HEK293 (cell line): Measurements from ENCODE around the gene MDM4.
"Not testable (repeated sequence)": the region's sequence is repeated elsewhere in the genome, so short reads cannot be mapped to it uniquely, and the experiment has no call there.

Experiments
- CTCF ChIA-PET: fragments of 350-600 bp; formaldehyde crosslinking; extraction: SDS; loops from one replicate; lab custom pipeline; 2021; ENCODE audit warnings: antibody characterized with exemption; lab: Yijun Ruan, JAX
- POLR2A ChIA-PET: fragments of 300-600 bp; formaldehyde crosslinking; extraction: SDS; loops from one replicate; lab custom pipeline; 2020; ENCODE audit warnings: antibody characterized with exemption, inconsistent platforms; lab: Yijun Ruan, JAX
- H3K27ac ChIP-seq: fragments of 200-500 bp; sonication (Bioruptor generic); 2 replicates; pipeline ENCODE4 v1.5.1; 2014; ENCODE audit warnings: low read depth, low read length, control low read depth, inconsistent platforms; ENCODE audit errors: extremely low read depth
- H3K36me3 ChIP-seq, 2 experiments: fragments of 200-500 bp in 1 of 2; sonication (Bioruptor generic) in 1 of 2; 1 replicate in 1 of 2; 2 replicates in 1 of 2; pipeline ENCODE4 v1.5.1; 2014 to 2017; ENCODE audit warnings: inconsistent platforms in 2 of 2, low read length in 2 of 2; ENCODE audit not compliant: control insufficient read depth in 2 of 2, insufficient read depth in 1 of 2
- H3K4me1 ChIP-seq: fragments of 200-500 bp; sonication (Bioruptor generic); 2 replicates; pipeline ENCODE4 v1.5.1; 2014; ENCODE audit warnings: mild to moderate bottlenecking, low read length, inconsistent platforms; ENCODE audit not compliant: control insufficient read depth, insufficient read depth
- H3K4me3 ChIP-seq: 2 replicates; pipeline ENCODE4 v1.5.1; 2011; ENCODE audit warnings: low read depth, mild to moderate bottlenecking, control low read depth, low read length, moderate library complexity
- H3K9me3 ChIP-seq: fragments of 200-500 bp; sonication (Bioruptor generic); 2 replicates; pipeline ENCODE4 v1.5.1; 2014; ENCODE audit warnings: low read depth, low read length, inconsistent platforms; ENCODE audit not compliant: control insufficient read depth, insufficient read depth
- ATF2 ChIP-seq: fragments of 450-650 bp; formaldehyde crosslinking; IDR thresholded peaks from 2 replicates; pipeline ENCODE4 v1.5.1; 2016; ENCODE audit warnings: missing biosample characterization, missing genetic modification characterization, low read depth
- GLIS1 ChIP-seq: fragments of 450-650 bp; formaldehyde crosslinking; IDR thresholded peaks from 2 replicates; pipeline ENCODE4 v1.5.1; 2016; ENCODE audit warnings: missing biosample characterization, missing genetic modification characterization
- KLF16 ChIP-seq: fragments of 450-650 bp; formaldehyde crosslinking; IDR thresholded peaks from 2 replicates; pipeline ENCODE4 v1.5.1; 2017; ENCODE audit warnings: missing biosample characterization, missing genetic modification characterization
- KLF7 ChIP-seq: fragments of 450-650 bp; formaldehyde crosslinking; IDR thresholded peaks from 2 replicates; pipeline ENCODE4 v1.5.1; 2016; ENCODE audit warnings: missing biosample characterization, missing genetic modification characterization, borderline replicate concordance
- MZF1 ChIP-seq: fragments of 450-650 bp; formaldehyde crosslinking; IDR thresholded peaks from 2 replicates; pipeline ENCODE4 v1.5.1; 2017; ENCODE audit warnings: missing biosample characterization, missing genetic modification characterization, borderline replicate concordance
- PRDM4 ChIP-seq: fragments of 450-650 bp; formaldehyde crosslinking; IDR thresholded peaks from 2 replicates; pipeline ENCODE4 v1.5.1; 2017; ENCODE audit warnings: missing biosample characterization, missing genetic modification characterization
- PRDM6 ChIP-seq: fragments of 450-650 bp; formaldehyde crosslinking; IDR thresholded peaks from 2 replicates; pipeline ENCODE4 v1.5.1; 2017; ENCODE audit warnings: missing biosample characterization, missing genetic modification characterization
- TSHZ1 ChIP-seq: fragments of 450-650 bp; formaldehyde crosslinking; IDR thresholded peaks from 2 replicates; pipeline ENCODE4 v1.5.1; 2016; ENCODE audit warnings: missing biosample characterization, missing genetic modification characterization, borderline replicate concordance
- YY2 ChIP-seq: fragments of 450-650 bp; formaldehyde crosslinking; IDR thresholded peaks from 2 replicates; pipeline ENCODE4 v1.5.1; 2016; ENCODE audit warnings: missing biosample characterization, missing genetic modification characterization
- ZBTB1 ChIP-seq: fragments of 450-650 bp; formaldehyde crosslinking; IDR thresholded peaks from 2 replicates; pipeline ENCODE4 v1.5.1; 2016; ENCODE audit warnings: missing biosample characterization, missing genetic modification characterization
- ZBTB17 ChIP-seq: fragments of 450-650 bp; formaldehyde crosslinking; IDR thresholded peaks from 2 replicates; pipeline ENCODE4 v1.5.1; 2016; ENCODE audit warnings: missing biosample characterization, missing genetic modification characterization
- ZBTB21 ChIP-seq: fragments of 450-650 bp; formaldehyde crosslinking; IDR thresholded peaks from 2 replicates; pipeline ENCODE4 v1.5.1; 2017; ENCODE audit warnings: missing biosample characterization, missing genetic modification characterization
- ZIC2 ChIP-seq: fragments of 450-650 bp; formaldehyde crosslinking; IDR thresholded peaks from 2 replicates; pipeline ENCODE4 v1.5.1; 2016; ENCODE audit warnings: missing biosample characterization, missing genetic modification characterization
- ZNF2 ChIP-seq: fragments of 450-650 bp; formaldehyde crosslinking; IDR thresholded peaks from 2 replicates; pipeline ENCODE4 v1.5.1; 2016; ENCODE audit warnings: missing biosample characterization, missing genetic modification characterization
- ZNF23 ChIP-seq: fragments of 450-650 bp; formaldehyde crosslinking; IDR thresholded peaks from 2 replicates; pipeline ENCODE4 v1.5.1; 2016; ENCODE audit warnings: missing biosample characterization, missing genetic modification characterization, borderline replicate concordance
- ZNF292 ChIP-seq: fragments of 450-650 bp; formaldehyde crosslinking; IDR thresholded peaks from 2 replicates; pipeline ENCODE4 v1.5.1; 2016; ENCODE audit warnings: low read depth, missing biosample characterization, missing genetic modification characterization, borderline replicate concordance
- ZNF433 ChIP-seq: fragments of 450-650 bp; formaldehyde crosslinking; IDR thresholded peaks from 2 replicates; pipeline ENCODE4 v1.5.1; 2016; ENCODE audit warnings: missing biosample characterization, missing genetic modification characterization, low read depth
- ZNF521 ChIP-seq: fragments of 450-650 bp; formaldehyde crosslinking; IDR thresholded peaks from 2 replicates; pipeline ENCODE4 v1.5.1; 2017; ENCODE audit warnings: missing biosample characterization, mild to moderate bottlenecking, missing genetic modification characterization
- ZNF561 ChIP-seq: fragments of 450-650 bp; IDR thresholded peaks from 2 replicates; pipeline ENCODE4 v1.5.1; 2018; ENCODE audit warnings: missing biosample characterization, missing genetic modification characterization, borderline replicate concordance
- ZNF580 ChIP-seq: fragments of 450-650 bp; formaldehyde crosslinking; IDR thresholded peaks from 2 replicates; pipeline ENCODE4 v1.5.1; 2016; ENCODE audit warnings: missing biosample characterization, missing genetic modification characterization
- ZNF629 ChIP-seq: fragments of 450-650 bp; formaldehyde crosslinking; IDR thresholded peaks from 2 replicates; pipeline ENCODE4 v1.5.1; 2017; ENCODE audit warnings: missing biosample characterization, missing genetic modification characterization
- ZNF791 ChIP-seq: fragments of 450-650 bp; formaldehyde crosslinking; IDR thresholded peaks from 2 replicates; pipeline ENCODE4 v1.5.1; 2016; ENCODE audit warnings: missing biosample characterization, missing genetic modification characterization
- ZNF843 ChIP-seq: fragments of 450-650 bp; formaldehyde crosslinking; IDR thresholded peaks from 2 replicates; pipeline ENCODE4 v1.5.1; 2016; ENCODE audit warnings: missing biosample characterization, missing genetic modification characterization

Gene MDM4

GRCh38 chr1:204514828-204515227 lies 1.4 kb upstream of the MDM4 start (continued):
- no peak for TF ChIP-seq ZNF521
- TF ChIP-seq ZNF2, result no peak
- no peak for TF ChIP-seq ZBTB21 (tag by site-specific recombination)
- TF ChIP-seq ZNF791 (tag by site-specific recombination), result no peak
- TF ChIP-seq ZIC2, result no peak
- no peak for TF ChIP-seq ZNF580
- no peak for TF ChIP-seq ZNF561 (tag by site-specific recombination)
- no peak for TF ChIP-seq PRDM6 (tag by site-specific recombination)
- TF ChIP-seq ZBTB17, result no peak
- no peak for TF ChIP-seq ZNF23 (tag by site-specific recombination)
- TF ChIP-seq ZNF843 (tag by site-specific recombination), result no peak

- ChIA-PET POLR2A (interaction anchor here (3.9 kb wide), 1 partner anchor 11 kb away, joined by 64 read pairs; no protein-coding TSS in a partner anchor), CTCF (interaction anchor here (0.6 to 3.6 kb wide), 3 partner anchors 156 to 388 kb away, joined by 3 to 15 read pairs (median 3); no protein-coding TSS in a partner anchor)
- peaks cover 4 to 28% of the 10 kb centered on the region in 2 experiments; a peak in 2 of 3 replicates for H3K36me3 ChIP-seq
- not testable (repeated sequence) for H3K27ac ChIP-seq, H3K9me3 ChIP-seq, H3K4me3 ChIP-seq, H3K4me1 ChIP-seq
These were observed 1.2 kb downstream of the MDM4 start for GRCh38 chr1:204517382-204517781.

GRCh38 chr1:204520834-204521709 lies 4.9 kb downstream of the MDM4 start:
- POLR2A ChIA-PET, result interaction anchor here (0.6 kb wide), 1 partner anchor 48 kb away, joined by 5 read pairs; no protein-coding TSS in a partner anchor
- Histone ChIP-seq H3K36me3 (peaks cover 11 to 40% of the 10 kb centered on the region in 2 experiments; a peak in 2 of 3 replicates), H3K27ac (no peak overlapping the region), H3K9me3 (no peaks in the 10 kb centered on the region), H3K4me1 (no peaks in the 10 kb centered on the region), H3K4me3 (no peak overlapping the region)
- CTCF ChIA-PET, result interaction anchor here (0.6 to 0.7 kb wide), 2 partner anchors 18 to 520 kb away, joined by 4 read pairs; no protein-coding TSS in a partner anchor
- TF ChIP-seq KLF7 (tag by site-specific recombination) (no peak), ZNF843 (tag by site-specific recombination) (peak; percentile 52; the same call in 1 of the 2 replicates), YY2 (tag by site-specific recombination) (no peak), KLF16 (tag by site-specific recombination) (no peak), ZNF433 (tag by site-specific recombination) (no peak), TSHZ1 (tag by site-specific recombination) (peak; percentile 67; the same call in 1 of the 2 replicates), PRDM4 (tag by site-specific recombination) (peak; percentile 89), GLIS1 (tag by site-specific recombination) (no peak), ZBTB1 (tag by site-specific recombination) (0 out of 2 replicates have a peak, but pooled peaks have one; percentile 17), ZNF292 (tag by site-specific recombination) (no peak), MZF1 (no peak), ZNF629 (tag by site-specific recombination) (0 out of 2 replicates have a peak, but pooled peaks have one; percentile 14), ATF2 (tag by site-specific recombination) (no peak)
